ENCODE results near the gene ATP5MG. TPM values are rescaled to one million over a fixed set of nuclear protein-coding genes. Genes with fewer than 3 reads are reported as not detected.

Gene ATP5MG
- total RNA-seq, 1 experiment from 2014 or later, result 205 TPM

DNA sequence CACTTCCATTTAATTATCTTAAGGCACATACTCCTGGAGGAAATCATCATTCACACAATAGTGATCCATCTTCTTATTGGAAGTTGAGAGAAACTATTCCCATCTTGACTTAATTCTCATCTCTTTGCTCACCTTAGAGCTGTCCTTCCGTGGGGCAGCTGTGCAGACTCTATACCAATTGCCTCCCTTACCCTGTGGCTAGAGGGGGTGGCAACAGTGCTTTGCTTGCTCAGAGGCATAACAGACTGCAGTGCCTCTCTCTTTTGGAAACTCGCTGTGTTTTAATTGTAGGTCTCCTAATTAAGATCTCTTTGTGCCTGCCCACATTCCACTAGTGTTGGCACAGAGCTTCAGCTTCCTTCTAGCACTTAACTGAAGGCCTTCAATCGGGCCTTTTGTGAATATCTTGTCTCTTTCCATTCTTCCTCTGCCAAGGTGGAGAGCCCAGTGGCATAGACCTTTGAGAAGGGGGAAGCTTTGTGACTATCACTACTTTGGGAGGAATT lies 40.4 kb downstream of the ATP5MG start:
- H3K9me2 ChIP-seq (ENCODE audit: insufficient read depth), result no peaks in the 10 kb centered on the region
- H3K4me1 ChIP-seq (ENCODE audit: control insufficient read depth in 1 of 2, insufficient read depth in 2 of 2, low read length in 2 of 2), result peaks cover 10 to 26% of the 10 kb centered on the region in 2 experiments
- ChIA-PET CTCF (no interaction called here), POLR2A (interaction anchor here (0.5 kb wide), 1 partner anchor 14 kb away, joined by 3 read pairs; no protein-coding TSS in a partner anchor), RAD21 (ENCODE audit: low non-redundant PET in 1 of 2, low total read pairs in 2 of 2, uncharacterized antibody in 2 of 2, unreplicated experiment in 2 of 2) (no interaction called here)
- intact Hi-C loops (cut with micrococcal nuclease), result no loop called here
- H3K9me3 ChIP-seq (ENCODE audit: control insufficient read depth in 1 of 2, insufficient read depth in 1 of 2, low read depth in 1 of 2, low read length in 2 of 2), result no peaks in the 10 kb centered on the region
- no TSS peak for BruUV-seq (replicated peaks)
- no peak overlapping the region for H3K4me3 ChIP-seq (replicated peaks in 1 of 2; ENCODE audit: low read depth in 1 of 2, low read length in 2 of 2)
- no peak for TF ChIP-seq ZNF274 (IDR thresholded peaks at IDR 0.05; ENCODE audit: low read depth, low read length)
- TF ChIP-seq, protein P1, sequence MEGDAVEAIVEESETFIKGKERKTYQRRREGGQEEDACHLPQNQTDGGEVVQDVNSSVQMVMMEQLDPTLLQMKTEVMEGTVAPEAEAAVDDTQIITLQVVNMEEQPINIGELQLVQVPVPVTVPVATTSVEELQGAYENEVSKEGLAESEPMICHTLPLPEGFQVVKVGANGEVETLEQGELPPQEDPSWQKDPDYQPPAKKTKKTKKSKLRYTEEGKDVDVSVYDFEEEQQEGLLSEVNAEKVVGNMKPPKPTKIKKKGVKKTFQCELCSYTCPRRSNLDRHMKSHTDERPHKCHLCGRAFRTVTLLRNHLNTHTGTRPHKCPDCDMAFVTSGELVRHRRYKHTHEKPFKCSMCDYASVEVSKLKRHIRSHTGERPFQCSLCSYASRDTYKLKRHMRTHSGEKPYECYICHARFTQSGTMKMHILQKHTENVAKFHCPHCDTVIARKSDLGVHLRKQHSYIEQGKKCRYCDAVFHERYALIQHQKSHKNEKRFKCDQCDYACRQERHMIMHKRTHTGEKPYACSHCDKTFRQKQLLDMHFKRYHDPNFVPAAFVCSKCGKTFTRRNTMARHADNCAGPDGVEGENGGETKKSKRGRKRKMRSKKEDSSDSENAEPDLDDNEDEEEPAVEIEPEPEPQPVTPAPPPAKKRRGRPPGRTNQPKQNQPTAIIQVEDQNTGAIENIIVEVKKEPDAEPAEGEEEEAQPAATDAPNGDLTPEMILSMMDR (IDR thresholded peaks at IDR 0.05 in 2 of 3, conservative IDR thresholded peaks at IDR 0.05 in 1 of 3; ENCODE audit: borderline replicate concordance in 1 of 3, insufficient read depth in 1 of 3, low read depth in 2 of 3, low read length in 2 of 3), result no peak
- no peak for TF ChIP-seq CBX3 (IDR thresholded peaks at IDR 0.05; ENCODE audit: low read depth)
- TF ChIP-seq YY1 (IDR thresholded peaks at IDR 0.05; ENCODE audit: extremely low read depth, insufficient replicate concordance, low read depth, low read length), result no peak
- TF ChIP-seq, protein P2, sequence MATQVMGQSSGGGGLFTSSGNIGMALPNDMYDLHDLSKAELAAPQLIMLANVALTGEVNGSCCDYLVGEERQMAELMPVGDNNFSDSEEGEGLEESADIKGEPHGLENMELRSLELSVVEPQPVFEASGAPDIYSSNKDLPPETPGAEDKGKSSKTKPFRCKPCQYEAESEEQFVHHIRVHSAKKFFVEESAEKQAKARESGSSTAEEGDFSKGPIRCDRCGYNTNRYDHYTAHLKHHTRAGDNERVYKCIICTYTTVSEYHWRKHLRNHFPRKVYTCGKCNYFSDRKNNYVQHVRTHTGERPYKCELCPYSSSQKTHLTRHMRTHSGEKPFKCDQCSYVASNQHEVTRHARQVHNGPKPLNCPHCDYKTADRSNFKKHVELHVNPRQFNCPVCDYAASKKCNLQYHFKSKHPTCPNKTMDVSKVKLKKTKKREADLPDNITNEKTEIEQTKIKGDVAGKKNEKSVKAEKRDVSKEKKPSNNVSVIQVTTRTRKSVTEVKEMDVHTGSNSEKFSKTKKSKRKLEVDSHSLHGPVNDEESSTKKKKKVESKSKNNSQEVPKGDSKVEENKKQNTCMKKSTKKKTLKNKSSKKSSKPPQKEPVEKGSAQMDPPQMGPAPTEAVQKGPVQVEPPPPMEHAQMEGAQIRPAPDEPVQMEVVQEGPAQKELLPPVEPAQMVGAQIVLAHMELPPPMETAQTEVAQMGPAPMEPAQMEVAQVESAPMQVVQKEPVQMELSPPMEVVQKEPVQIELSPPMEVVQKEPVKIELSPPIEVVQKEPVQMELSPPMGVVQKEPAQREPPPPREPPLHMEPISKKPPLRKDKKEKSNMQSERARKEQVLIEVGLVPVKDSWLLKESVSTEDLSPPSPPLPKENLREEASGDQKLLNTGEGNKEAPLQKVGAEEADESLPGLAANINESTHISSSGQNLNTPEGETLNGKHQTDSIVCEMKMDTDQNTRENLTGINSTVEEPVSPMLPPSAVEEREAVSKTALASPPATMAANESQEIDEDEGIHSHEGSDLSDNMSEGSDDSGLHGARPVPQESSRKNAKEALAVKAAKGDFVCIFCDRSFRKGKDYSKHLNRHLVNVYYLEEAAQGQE (IDR thresholded peaks at IDR 0.05; ENCODE audit: low read depth), result no peak
- no peak for TF ChIP-seq SP1 (IDR thresholded peaks at IDR 0.05; ENCODE audit: low read depth)
- TF ChIP-seq POLR2A (IDR thresholded peaks at IDR 0.05; ENCODE audit: borderline replicate concordance, extremely low read depth, insufficient read depth, insufficient read length), result no peak
- no peak for TF ChIP-seq POLR2AphosphoS5 (IDR thresholded peaks at IDR 0.05; ENCODE audit: low read depth, low read length)
- TF ChIP-seq SRF (IDR thresholded peaks at IDR 0.05; ENCODE audit: low read depth), result no peak
- TF ChIP-seq RAD21 (IDR thresholded peaks at IDR 0.05; ENCODE audit: low read depth), result no peak
- no peak for TF ChIP-seq EZH2phosphoT487 (IDR thresholded peaks at IDR 0.05; ENCODE audit: borderline replicate concordance)
- TF ChIP-seq EGR1 (IDR thresholded peaks at IDR 0.05; ENCODE audit: low read depth), result no peak
- TF ChIP-seq SIN3A (IDR thresholded peaks at IDR 0.05; ENCODE audit: low read depth), result no peak
- TF ChIP-seq EZH2 (IDR thresholded peaks at IDR 0.05), result no peak
- no peak overlapping the region for H2AFZ ChIP-seq (ENCODE audit: low read depth, low read length, poor library complexity, severe bottlenecking)
- no peaks in the 10 kb centered on the region for H3K36me3 ChIP-seq (ENCODE audit: control insufficient read depth in 1 of 2, insufficient read depth in 2 of 2, low read length in 2 of 2)
- H3K79me2 ChIP-seq (ENCODE audit: insufficient read depth, low read length), result peaks cover 97% of the 10 kb centered on the region
- ATAC-seq (no peak), DNase-seq (ENCODE audit: low read depth, low spot score) (no peak)
- H3K9ac ChIP-seq (ENCODE audit: low read length), result no peak overlapping the region
- H3K27ac ChIP-seq (ENCODE audit: low read depth, low read length), result no peak overlapping the region
- H3K4me2 ChIP-seq (ENCODE audit: low read length), result peak overlapping the region; percentile 18; the same call in 1 of the 2 replicates
- peaks cover 22% of the 10 kb centered on the region for H4K20me1 ChIP-seq (ENCODE audit: insufficient read depth)
- H3K27me3 ChIP-seq (ENCODE audit: insufficient read depth, low read length), result no peaks in the 10 kb centered on the region
